ENCODE results near the gene PRDX6.
A peak's percentile ranks its signal among the peaks of the same experiment; 100 is the strongest.

PRDX6 gene

DNA sequence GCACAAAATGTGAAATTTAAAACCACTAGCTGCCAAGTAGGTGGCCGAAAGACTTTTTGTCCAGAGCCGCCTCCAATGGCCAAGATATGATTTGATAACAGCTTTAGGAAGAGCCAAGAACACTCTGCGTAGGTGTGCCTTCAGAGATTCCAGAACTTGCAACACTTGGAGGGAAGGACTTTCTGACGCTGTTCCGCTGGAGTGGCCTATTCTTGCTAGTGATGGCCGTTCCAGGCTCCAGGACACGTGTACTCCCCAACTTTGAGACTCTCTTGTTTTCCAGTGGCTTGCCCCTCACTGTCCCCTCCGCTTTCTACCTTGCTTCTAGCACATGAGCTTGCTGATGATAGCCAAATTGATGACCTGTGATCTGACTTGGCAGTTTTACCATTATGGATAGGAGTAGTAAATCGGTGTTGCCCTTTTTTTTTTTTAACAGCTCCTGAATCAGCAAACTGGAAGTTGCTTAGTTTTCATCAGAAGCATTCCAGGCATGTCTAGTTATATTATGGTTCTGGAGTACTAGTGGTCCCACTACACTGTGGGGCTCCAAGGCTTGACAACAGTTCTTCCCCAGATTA is 1.0 kb downstream of the PRDX6 start:
- CTCF ChIA-PET, result interaction anchor here (0.7 to 4.8 kb wide), 5 partner anchors 26 to 734 kb away, joined by 3 to 30 read pairs (median 4); no protein-coding TSS in a partner anchor
- TF ChIP-seq, protein P1, sequence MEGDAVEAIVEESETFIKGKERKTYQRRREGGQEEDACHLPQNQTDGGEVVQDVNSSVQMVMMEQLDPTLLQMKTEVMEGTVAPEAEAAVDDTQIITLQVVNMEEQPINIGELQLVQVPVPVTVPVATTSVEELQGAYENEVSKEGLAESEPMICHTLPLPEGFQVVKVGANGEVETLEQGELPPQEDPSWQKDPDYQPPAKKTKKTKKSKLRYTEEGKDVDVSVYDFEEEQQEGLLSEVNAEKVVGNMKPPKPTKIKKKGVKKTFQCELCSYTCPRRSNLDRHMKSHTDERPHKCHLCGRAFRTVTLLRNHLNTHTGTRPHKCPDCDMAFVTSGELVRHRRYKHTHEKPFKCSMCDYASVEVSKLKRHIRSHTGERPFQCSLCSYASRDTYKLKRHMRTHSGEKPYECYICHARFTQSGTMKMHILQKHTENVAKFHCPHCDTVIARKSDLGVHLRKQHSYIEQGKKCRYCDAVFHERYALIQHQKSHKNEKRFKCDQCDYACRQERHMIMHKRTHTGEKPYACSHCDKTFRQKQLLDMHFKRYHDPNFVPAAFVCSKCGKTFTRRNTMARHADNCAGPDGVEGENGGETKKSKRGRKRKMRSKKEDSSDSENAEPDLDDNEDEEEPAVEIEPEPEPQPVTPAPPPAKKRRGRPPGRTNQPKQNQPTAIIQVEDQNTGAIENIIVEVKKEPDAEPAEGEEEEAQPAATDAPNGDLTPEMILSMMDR (IDR thresholded peaks at IDR 0.05; ENCODE audit: insufficient read depth, low read length, missing control alignments), result no peak
- POLR2A ChIA-PET, result interaction anchor here (0.5 to 1.2 kb wide), 6 partner anchors 48 to 733 kb away, joined by 3 to 5 read pairs (median 3); partner anchors contain the start of genes GAS5, KLHL20 and ZBTB37
- H3K4me3 ChIP-seq (ENCODE audit: low read depth, low read length), result peak overlapping the region; percentile 90
- DNase-seq (ENCODE audit: low read depth, low spot score), result peak; percentile 17

DNA sequence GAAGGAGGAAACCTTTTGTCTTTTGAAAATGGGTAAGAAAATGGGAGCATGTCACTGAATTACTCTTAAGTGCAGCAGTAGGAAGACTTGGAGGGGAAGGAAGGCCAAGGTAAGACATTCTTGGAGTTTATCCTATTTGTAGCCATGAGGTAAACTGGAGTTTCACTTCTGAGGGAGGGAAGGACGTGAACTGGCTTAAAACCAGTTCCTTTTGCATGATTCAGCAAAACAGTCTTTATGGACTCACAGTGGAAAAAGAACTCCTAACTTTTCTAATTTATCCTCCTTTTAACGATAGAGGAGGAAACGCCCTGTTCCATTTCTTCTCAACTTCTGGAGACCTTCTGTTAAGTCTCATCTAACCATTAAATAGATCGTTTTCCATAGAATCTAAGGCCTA is 2.5 kb downstream of the PRDX6 start:
- ChIA-PET CTCF (interaction anchor here (4.8 kb wide), 1 partner anchor 49 kb away, joined by 30 read pairs; no protein-coding TSS in a partner anchor), POLR2A (no interaction called here)
- TF ChIP-seq, protein P1 (IDR thresholded peaks at IDR 0.05; ENCODE audit: insufficient read depth, low read length, missing control alignments), result no peak
- H3K4me3 ChIP-seq (ENCODE audit: low read depth, low read length), result peak overlapping the region; percentile 24
- DNase-seq (ENCODE audit: low read depth, low spot score), result no peak

DNA sequence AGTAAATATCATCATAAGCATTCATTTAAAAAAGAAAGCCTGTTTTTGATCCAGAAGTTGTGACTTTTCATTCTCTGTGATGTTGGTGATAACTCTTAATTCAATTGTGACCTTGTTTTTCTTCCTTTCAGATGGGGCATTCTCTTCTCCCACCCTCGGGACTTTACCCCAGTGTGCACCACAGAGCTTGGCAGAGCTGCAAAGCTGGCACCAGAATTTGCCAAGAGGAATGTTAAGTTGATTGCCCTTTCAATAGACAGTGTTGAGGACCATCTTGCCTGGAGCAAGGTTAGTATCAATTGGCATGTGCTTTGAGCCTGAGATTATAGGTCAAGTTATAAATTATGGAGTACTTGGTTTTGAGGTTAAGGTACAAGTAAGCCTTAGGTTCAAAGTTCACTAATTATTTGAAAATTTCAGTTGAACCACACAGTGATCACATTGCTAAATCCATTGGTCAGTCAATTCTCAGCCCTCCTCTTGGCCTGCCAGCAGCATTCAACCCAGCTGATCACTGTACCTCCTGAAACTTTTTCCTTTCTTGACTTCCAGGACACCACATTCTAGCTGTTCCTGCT is 4.1 kb downstream of the PRDX6 start:
- no peak overlapping the region for H3K4me3 ChIP-seq (ENCODE audit: low read depth, low read length)
- ChIA-PET POLR2A (no interaction called here), CTCF (interaction anchor here (4.8 kb wide), 1 partner anchor 51 kb away, joined by 30 read pairs; no protein-coding TSS in a partner anchor)
- DNase-seq (ENCODE audit: low read depth, low spot score), result no peak
- TF ChIP-seq, protein P1 (IDR thresholded peaks at IDR 0.05; ENCODE audit: insufficient read depth, low read length, missing control alignments), result no peak

DNA sequence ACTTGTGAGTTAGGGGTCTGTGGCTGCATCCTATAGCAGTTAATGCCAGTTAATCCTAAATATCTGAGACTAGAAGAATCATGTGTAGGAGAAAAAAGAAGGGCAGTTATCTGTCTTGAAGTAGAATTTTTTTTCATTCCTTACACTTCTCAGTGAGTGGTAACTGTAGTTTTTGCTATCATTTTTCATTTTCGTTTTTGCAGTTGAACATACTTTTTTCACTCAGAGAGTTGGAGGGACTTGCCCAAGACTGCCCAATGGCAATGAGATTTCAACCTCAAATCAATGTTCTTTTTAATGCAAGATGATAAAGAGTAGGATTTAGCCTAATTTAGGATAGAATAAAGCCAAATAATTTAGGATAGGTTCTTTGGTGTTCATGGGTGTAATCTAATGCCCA is 5.5 kb downstream of the PRDX6 start:
- no peak for DNase-seq (ENCODE audit: low read depth, low spot score)
- CTCF ChIA-PET, result no interaction called here
- POLR2A ChIA-PET, result no interaction called here
- no peak overlapping the region for H3K4me3 ChIP-seq (ENCODE audit: low read depth, low read length)
- TF ChIP-seq, protein P1 (IDR thresholded peaks at IDR 0.05; ENCODE audit: insufficient read depth, low read length, missing control alignments), result no peak

DNA sequence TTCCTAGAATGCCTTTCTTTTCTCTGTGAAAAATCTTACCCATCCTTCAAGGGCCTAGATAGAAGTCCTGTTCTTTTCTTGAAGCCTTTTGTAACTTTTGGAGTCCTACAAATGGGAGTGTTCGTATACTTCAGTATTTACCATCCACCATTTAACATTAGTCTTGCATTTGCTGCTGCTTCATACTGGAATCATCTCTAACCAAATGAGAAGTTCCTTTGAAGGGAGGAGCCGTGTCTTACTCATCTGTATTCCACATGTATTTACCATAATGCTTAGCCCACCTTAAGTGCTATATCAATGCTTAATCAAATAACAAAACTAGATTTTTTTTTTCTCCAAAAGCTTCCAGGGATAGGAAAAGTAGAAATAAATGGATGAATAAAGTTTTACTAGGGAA is 7.1 kb downstream of the PRDX6 start:
- TF ChIP-seq, protein P1 (IDR thresholded peaks at IDR 0.05; ENCODE audit: insufficient read depth, low read length, missing control alignments), result no peak
- DNase-seq (ENCODE audit: low read depth, low spot score), result no peak
- CTCF ChIA-PET, result no interaction called here
- POLR2A ChIA-PET, result no interaction called here
- H3K4me3 ChIP-seq (ENCODE audit: low read depth, low read length), result no peak overlapping the region

DNA sequence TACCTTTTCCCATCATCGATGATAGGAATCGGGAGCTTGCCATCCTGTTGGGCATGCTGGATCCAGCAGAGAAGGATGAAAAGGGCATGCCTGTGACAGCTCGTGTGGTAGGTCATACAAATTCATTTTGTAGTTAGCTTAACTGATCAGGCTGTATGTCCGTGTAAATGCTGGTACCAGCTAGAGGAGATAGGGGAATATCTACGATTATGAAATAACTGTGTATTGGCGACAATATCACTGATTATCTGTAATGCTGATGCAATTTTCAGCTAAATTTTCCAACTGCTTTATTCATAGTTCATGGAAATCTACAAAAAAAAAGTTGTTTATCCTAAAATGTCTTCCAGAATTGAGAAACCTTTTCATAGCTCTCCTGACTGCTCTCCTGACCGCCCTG is 8.3 kb downstream of the PRDX6 start:
- no peak for DNase-seq (ENCODE audit: low read depth, low spot score)
- ChIA-PET POLR2A (interaction anchor here (0.6 to 1.2 kb wide), 2 partner anchors 9 to 1427 kb away, joined by 3 read pairs; no protein-coding TSS in a partner anchor), CTCF (interaction anchor here (0.9 to 1.1 kb wide), 2 partner anchors 9 to 56 kb away, joined by 3 to 4 read pairs; no protein-coding TSS in a partner anchor)
- H3K4me3 ChIP-seq (ENCODE audit: low read depth, low read length), result no peak overlapping the region
- TF ChIP-seq, protein P1 (IDR thresholded peaks at IDR 0.05; ENCODE audit: insufficient read depth, low read length, missing control alignments), result no peak

Measured in AG04449 (cell line).